NOMO-1 (cell line): ENCODE data around the gene SLIT3.

Source experiments
- DNase-seq, 2 experiments: peaks; one replicate each; lab custom pipeline; 2025; ENCODE audit not compliant: unreplicated experiment in 2 of 2; lab: John Stamatoyannopoulos, UW

SLIT3 gene

DNA sequence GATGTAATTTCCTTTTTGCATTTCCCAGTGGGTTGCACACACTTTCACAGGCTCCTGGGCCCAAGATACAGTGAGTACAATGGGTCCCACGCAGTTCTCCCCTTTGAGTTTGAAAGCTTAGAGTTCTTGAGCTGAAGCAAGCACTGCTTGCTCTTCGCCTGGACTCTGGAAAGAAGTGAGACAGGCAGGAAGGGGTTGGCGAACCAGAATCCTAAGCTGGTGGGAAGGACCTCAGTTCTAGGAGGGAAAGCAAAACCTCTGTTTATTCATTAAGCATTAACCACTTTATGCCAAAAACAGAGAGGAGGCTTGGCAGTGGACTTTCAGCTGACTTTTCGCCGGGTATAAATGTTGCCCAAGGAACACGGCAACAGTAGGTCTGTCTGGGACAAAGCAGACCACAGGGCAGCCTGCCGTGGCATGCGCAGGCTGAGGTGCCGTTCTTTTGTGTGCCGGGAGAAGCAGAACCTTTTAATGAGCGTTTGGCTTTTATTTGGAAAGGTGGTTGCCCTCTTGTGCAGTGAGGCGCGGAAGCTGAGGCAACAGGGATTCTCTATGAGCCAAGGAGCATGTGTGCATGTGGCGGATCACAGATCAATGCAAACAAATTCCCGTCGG lies 481.8 kb downstream of the SLIT3 start:
- no peak for DNase-seq

DNA sequence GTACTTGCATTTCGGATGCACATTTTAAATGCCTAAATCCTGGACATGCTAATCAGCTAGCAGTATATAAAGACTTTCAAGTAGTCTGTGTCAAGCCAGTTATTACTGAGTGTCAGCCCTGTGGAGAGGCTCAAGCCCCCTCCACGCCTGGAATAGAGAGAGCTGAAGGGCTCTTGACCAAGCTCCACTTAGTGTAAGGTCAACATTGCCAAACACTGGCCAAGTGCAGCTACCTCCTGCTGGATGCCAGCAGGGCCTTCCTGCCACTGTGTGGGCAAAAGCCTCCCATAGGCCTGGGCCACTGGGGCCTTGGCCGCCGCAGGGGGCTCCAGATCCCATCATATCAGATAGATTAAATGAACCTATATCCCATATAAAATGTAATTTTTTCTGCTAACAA lies 482.4 kb downstream of the SLIT3 start:
- DNase-seq: no peak

DNA sequence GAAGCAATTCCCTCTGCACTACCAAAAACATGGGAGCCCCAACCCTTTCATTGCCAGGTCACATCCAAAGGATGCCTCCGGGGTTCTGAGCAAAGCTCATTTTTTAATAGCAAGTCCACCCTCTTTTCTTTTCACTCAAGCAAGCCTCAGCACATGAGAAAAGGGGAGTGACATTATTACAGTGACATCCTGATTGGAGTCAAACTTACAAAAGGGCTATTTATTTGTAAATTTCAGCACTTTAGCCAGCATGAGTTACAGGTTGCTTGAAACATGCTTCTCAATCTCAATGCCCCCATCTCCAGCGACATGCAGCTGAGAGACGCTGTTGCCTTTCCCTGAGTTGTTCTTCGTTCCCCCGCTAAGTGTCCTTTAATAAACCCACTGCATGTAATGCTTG lies 483.3 kb downstream of the SLIT3 start:
- DNase-seq: no peak

DNA sequence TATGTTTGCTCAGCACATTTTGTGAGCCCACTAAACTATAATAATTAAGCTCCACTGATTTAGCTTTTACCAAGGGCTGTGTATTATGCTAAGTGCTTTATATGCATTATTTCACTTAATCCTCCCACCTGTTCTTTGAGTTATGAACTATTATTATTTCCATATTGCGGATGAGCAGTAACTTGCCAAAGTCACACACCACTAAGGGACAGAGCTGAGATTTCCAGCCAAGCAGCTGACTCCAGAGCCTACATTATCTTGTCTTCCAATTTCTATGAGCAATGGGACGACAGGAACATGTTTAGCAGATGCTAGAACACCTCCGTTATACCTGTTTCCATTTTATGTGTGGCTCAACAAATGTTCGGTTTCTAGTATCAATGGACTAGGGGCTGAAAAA lies 484.3 kb downstream of the SLIT3 start:
- no peak for DNase-seq

DNA sequence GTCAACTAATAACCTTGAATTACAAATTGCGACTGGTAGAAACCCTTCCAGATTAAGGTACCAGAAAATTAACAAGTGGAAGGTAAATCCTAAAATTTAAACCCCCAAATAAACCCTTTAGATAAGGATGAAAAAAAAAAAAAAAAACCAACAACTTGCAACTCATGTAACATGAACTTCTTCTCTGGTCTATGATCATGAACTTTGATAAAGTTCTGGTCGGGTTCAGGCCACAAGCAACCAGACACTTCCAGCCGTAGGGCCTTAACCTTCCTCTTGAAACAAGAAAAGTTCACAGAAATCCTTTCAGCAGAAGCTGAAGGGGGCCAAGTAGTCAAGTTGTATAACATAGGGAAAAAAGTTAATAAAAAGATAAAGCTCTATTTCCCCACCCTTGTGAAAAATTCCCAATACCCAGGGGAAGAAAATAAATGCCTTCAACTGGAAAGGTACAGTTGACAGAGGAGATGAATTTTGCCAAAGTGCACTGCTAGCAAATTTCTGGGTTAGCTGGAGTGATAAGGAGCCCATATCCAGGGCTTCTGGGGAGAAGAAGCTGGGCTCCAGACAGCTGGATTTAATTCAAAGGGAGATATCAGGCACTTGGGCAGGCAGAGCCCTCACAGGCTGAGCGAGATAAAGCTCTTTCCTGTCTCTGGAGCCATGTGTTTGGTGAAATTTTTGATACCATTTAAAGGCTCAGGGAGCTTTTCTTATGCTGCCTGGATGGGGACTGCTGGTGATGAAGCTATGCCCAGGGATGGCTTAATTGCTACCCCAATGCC lies 487.6 kb downstream of the SLIT3 start:
- DNase-seq: no peak

DNA sequence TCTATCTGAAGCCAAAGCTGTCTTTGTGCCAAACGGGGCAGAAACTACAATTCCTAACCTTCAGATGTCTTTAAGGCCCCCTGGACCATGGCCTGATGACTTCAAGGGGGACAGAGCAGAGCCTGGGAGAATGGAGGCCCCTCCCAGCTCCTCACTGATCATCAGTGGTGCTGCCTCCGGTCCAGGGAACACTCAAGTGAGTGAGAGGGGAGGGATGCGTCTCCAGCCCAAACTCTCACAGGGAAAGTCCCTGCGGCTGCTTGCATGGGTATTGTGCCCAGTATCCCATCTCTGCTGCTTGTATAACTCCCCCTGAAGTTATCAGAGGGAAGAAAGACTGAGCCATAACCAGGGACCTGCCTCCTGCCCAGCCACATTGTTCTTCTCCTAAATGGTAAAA lies 490.3 kb downstream of the SLIT3 start:
- DNase-seq: no peak

DNA sequence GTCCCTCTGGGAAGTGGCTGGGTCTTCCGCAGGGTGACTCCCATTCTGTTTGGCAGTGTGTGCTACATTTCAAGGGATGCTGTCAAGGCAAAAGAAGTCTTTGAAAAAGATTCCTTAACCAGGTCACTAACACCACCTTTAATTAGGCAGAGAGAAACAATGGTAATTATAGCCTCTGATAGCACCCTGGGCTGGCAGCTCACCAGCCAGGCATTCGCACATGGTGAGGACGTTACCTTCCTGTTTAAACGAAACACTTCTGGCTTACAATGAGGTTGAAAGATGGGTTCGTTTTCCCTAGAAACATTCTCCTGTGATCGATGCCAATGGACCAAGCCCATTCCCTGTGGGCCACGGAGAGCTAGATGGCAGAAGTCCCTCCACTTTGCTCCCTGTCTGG lies 491.7 kb downstream of the SLIT3 start:
- no peak for DNase-seq

DNA sequence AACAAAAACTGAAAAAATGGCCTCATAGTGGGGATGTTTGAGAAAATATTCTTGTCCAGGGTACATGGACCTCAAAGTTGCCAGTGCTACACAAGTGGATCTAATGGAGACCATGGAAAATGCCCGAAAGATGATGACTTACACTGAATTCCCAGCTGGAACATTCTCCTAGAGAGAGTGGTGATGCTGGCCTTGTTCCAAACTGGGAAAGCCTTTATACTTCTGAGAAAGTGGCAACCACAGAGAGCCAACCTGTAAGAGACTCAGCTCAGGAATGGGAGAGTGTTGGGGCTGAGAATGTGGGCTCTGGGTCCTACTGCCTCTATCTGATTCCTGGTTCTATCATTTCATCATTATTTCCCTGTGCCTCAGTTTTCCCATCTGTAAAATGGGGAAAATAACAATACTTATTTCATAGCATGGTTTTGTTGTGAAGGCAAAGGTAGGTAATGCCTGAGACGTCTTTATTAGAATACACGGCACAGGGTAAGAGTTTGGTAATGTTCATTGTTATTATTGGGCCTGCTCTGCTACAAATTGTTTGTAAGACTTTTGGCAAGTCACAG lies 492.8 kb downstream of the SLIT3 start:
- DNase-seq: no peak

DNA sequence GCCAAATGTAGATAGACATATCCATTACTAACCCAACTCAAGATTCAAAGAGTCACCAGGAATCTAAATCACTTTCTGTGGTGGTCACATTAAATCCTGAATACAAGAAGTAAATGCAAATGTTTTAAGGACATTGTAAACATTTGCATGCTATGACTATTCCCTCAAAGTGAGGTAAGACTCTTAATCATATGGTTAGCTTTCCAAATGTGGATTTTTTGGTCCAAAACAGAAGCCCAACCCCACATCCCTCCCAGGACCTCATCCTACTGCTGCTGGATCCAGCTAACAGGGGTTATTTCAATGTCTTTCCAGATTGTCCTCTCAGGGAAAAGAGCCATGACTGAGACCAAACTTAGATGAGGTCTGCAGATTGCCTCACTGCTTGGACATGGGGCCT lies 493.7 kb downstream of the SLIT3 start:
- DNase-seq: no peak

DNA sequence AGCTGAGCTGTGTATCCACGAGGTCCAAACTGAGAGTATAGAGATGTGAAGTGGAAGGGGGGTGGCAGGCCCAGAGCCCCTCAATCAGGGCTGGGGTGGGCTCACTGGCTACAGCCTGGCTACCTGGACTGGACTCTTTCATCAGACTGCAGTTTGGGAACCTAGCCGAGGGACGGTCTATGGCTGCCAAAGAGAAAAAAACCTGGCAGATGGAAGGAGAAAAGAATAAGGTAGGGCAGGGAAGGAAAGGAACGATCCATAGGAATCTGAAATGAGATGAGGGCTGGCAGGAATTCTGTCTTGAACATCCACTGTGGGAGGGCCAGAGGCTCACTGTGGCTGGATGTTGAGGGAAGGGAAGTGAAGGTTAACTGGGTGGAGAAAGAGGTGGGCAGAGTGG lies 497.4 kb downstream of the SLIT3 start:
- no peak for DNase-seq

DNA sequence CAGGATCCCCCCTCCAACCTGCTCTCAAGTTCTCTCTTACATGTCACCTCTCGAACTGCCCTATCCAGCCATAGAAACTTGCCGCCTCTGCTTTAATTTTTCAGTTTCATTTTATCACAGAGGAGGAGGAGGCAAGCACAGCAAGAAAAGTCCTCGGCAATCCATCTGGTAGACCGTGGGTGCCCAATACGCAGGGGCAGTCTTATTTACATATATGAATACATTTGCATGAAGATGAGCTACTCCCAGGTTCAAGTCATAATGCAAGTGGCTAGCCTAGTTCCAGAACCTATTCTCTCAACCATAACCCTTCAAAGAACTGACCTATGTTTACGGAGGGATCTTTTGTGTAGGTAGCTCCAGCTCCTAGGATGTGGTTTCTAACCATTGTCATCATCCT lies 498.6 kb downstream of the SLIT3 start:
- DNase-seq: no peak

DNA sequence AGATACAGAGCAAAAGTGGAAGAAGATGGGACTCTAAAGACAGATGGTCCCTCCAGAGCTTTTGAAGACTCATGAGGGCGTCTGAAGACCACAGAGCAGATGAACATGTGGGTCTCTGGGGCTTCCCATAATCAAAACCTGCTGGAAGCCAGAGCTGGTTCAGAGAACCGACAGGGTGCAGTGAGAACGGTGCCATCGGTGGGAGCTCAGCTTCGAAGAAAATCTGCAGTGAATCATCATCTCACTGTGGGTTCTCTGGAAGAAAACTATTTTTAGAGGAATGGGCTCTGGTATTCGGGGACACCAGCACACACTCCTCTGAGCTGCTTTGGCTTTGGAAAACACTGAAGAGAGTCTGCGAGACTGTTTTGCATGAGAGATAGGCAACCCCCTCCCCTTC lies 499.4 kb downstream of the SLIT3 start:
- DNase-seq: no peak

DNA sequence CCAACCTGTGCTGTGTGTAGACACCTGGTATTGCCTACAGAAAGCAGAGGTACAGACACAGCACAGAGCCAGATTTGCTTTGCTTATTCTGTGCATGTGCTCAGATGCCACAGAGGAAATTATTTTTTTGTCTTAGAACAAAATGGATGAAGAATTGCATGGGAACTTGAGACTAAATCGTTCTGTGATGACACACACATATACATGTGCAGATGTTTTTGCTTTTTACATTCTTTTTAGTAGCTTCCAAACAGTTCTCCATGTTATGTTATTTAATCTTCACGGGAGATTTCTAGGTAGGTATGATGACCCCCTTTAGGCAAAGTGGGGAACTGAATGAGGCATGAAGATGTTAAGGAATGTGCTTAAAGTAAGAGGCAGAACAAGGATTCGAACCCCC lies 500.2 kb downstream of the SLIT3 start:
- DNase-seq: no peak

DNA sequence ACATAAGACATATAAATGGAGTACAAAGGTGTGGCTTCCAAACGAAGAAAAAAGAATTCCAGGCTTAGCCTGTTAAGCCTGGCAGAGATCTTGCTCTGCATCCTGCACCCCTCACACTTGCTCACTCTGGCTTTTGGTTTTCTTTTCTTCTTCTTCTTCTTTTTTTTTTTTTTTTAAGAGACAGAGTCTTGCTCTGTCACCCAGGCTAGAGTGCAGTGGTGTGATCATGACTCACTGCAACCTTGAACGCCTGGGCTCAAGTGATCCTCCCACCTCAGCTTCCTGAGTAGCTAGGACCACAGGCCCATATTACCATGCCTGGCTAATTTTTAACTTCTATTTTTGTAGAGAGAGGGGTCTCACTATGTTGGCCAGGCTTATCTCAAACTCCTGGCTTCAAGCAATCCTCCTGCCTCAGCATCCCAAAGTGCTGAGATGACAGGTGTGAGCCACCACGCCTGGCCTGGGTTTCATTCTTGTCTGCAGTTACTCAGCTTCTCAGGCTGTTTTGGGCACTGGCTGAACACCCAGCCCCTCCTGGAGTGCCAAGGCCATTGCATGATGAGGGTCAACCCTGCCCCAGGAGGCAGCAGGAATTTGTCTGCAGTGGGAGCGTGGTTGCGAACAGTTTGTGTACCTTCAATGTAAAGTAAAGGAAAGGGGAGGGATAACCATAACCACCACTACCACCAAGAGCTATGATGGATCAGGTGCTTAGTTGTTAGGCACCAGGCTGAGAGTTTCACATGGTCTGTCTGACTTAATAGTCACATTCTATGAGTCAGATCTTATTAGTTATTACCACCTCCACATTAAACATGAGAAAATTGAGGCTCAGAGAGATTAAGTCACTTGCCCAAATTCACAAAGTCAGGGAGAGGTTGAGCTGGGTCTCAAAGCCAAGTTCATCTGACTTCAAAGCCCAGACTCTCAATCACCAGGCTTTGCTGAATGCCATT lies 502.6 kb downstream of the SLIT3 start:
- no peak for DNase-seq

DNA sequence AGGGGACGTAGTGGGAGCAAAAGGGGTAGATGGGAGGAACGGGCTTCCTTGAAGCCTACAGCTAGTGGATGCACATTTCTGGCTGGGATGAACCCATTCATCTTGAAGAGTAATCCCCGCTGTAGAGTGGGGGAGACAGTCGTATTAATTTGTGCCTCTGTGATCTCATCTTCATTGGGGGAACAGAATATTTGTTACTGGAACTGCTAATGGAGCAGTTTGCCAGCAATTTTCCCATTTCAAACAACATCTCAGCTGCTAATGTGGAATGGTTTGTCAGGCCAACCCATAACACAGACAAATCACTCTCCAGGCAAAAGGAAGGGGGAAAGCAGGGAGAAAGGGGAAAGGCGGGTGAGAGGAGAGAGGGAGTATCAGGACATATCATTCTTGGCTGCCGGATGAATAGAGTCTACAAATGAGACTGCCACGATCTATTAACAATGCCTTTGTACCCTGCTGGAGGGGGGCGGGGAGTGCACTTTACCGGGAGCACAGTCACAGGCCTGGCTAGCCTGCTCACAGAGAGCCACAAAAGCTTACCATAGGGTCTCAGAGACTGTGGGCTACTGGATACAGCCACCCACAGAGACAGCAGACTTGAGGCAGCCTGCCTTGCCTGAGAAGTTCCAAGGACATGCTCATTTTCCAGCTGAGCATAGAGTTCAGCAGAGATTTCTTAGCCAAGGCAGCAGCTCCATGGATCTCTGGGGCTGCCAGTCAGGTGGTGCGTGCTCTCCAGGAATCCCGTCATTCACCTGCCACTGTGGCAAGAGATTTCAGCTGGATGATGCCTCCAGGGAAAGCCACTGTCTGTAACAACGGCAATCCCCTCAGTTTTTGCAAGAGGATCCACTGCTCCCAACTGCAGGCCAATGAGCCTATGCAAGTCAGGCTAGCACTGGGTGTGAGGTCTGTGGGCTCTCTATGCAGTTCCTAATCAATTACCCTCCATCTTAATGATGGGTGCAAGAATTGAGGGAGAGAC lies 504.1 kb downstream of the SLIT3 start:
- DNase-seq: no peak

DNA sequence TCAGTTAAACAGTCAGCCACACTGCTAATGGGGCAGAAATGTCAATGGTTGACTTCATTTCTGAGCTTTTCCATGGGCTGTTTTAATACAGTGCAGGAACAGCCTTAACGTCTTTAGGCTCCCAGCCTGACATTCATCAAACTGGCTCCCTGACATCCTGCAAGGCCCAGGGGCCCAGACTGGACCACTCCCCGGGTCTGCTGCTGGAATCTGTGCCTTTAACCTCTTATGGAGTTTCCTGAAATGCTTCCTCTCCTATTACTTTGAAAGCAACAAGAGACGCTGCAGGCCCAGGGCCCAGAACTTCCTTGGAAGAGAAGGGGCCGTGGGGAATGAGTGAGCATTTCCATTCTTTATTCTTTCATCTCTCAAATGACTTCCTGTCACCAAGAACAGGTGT lies 504.9 kb downstream of the SLIT3 start:
- DNase-seq: no peak

DNA sequence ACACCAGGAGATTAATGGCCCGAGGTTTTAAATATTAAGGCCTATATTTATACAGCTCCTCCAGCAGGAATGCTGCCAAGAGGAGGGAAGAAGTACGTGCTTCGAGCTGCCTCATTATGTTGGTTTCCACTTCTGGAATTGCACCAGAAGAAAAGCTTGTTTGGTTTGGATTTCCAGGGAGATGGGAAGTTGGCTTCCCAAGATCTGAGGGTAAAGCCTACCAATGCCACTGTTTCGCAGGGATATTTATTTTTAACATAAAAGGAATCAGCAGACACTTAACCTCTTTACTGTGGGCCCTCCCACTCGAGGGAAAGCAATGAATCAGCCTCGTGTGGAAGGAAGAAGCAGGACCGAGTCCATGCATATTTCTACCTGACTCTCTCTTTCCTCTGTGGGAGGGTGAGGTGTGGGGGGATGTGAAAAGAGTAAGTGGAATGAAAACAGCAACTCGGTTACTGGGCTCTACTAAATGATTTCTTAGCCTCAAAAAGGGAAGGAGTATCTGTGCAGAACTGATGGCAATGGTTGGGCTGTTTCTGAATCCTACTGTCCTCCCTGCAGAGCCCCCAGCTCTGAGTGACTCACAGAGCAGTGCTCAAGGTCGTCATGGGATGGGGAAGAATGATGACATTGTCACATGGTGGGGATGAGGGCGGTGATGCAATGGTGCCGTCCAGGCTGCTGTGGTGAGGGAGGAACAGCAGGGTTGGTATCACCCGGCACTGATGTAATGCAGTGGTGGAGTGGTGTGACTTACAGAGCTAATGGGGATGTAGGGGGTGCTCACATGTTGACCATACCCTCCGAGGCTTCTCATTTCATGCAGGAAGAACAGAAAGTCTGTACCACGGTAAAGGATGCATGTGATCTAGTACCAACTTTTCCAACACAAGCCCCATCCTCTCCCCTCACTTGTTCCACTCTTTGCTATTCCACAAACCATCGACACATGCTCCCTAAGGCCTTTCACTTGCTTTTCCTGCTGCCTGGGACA lies 506.8 kb downstream of the SLIT3 start:
- DNase-seq: no peak

DNA sequence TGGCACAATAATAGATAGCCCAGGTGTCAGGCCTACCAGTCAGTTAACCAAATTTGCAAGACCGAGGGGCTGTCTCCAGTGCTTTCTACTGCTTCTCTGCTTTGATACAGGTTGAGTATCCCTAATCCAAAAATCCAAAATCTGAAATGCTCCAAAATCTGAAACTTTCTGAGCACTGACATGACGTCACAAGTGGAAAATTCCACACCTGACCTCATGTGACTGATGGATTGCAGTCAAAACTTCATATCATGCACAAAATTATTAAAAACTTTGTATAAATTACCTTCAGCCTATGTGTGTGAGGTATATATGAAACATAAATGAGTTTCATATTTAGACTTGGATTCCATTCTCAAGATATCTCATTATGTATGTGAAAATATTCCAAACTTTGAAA lies 508.3 kb downstream of the SLIT3 start:
- no peak for DNase-seq
